GM19468 (cell line): ENCODE results near the gene PLXNA4.

ENCODE experiments used
- ATAC-seq: cut with Tn5 transposase; IDR thresholded peaks from one replicate; pipeline ENCODE4 v1.9.1; 2021; ENCODE audit warnings: mild to moderate bottlenecking, moderate library complexity, moderate number of reproducible peaks; ENCODE audit not compliant: unreplicated experiment; ENCODE audit errors: extremely low read depth

PLXNA4 gene

GRCh38 chr7:132514430-132514829 lies 61.8 kb downstream of the PLXNA4 start:
- ATAC-seq: no peak

GRCh38 chr7:132511921-132512320 lies 64.3 kb downstream of the PLXNA4 start:
- ATAC-seq: no peak

DNA sequence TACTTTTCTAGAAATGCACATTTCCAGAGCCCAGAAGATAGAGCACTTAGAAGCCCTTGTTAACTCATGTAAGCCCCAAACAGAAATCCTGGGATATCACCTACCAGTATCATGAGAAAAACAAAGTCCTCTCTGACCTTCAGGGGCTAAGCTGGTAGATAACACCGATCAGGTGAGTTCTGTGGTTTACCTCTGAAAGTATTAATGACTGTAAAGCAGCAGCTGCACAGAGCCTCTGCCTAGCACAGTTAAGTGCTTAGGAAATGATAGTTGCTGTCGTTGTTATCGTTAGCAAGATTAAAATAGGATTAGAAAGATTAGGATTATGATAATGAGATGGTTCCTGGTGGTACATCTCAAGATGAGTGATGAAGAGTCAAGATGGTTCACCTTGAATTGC lies 64.9 kb downstream of the PLXNA4 start:
- ATAC-seq: no peak

- no peak for ATAC-seq
These were observed 66.6 kb downstream of the PLXNA4 start for GRCh38 chr7:132509643-132510042.

GRCh38 chr7:132508724-132509353 lies 67.4 kb downstream of the PLXNA4 start:
- ATAC-seq: no peak

DNA sequence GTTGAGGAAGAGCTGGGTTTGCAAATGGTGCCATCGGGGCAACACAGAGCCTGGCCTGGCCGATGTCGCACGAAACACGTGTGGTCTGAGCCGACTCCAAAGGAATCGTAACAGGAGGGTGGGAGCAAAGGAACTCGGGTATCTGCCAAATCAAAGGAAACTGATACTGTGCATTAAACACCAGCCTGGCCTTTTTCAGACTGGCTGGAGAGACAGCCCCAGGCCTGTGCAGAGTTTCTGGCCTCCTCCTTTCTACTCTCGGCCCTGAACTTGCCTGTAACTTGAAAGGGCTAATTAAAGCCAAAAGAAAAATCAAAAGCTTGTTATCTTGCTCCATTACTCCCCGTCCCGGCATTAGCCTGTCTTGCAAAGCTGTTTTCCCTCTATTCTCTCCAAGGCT lies 71.4 kb downstream of the PLXNA4 start:
- ATAC-seq: no peak

DNA sequence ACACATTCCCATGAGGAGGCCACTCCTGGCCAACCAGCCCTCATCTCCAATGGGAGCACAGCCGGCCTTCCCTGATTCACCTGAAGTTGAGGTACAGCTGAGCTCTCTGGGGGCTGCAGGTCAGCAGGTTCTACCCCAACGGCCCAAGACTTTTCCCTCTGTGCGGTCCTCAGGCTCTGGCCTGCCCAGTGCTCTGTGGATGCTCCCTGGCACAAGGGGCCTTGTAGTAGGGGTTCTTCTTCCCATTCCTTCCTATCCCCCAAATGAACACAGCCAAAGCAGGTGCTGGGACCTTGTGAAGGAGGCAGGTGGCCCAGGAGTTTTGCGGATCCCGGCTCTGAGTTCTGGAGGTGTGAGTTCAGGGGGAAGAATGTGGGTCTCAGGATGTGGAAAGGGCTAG lies 72.2 kb downstream of the PLXNA4 start:
- ATAC-seq: no peak

DNA sequence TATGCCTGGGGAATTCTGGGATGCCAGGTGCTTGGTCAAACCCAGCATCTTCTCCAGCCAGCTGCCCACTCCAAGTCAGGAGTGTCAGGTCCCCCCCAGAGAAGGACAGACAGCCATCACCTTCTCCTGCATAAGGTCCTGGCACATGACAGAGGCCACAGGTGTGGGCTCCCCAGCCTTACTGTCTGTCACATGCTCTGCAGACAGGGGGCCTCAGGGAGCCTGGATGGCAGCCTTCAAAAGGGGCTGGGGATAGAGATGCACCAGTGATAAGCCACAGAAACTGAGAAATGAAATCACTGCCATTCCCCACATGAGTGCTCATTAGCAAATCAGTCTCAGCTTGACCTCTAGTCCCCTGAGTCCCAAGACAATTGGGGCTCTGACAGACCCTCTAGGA lies 72.9 kb downstream of the PLXNA4 start:
- no peak for ATAC-seq

DNA sequence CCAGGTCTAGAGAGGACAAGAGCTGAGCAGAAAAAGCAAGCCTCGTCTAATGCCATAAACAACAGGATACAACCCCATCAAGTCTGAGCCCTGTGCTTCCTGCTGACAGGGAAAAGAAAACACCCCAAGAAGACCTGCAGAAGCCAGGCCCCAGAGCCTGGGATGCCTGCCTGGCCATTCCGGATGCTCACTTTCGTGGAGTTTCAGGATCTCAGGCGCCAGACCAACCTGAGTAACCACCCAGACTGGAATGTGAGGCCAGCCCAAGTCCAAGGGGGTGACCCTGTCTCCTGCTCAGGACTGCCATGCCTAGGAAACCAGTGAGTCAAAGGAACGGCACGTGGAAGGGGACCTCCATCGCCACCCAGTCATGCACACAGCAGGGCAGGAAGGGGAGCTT lies 74.3 kb downstream of the PLXNA4 start:
- ATAC-seq: no peak

DNA sequence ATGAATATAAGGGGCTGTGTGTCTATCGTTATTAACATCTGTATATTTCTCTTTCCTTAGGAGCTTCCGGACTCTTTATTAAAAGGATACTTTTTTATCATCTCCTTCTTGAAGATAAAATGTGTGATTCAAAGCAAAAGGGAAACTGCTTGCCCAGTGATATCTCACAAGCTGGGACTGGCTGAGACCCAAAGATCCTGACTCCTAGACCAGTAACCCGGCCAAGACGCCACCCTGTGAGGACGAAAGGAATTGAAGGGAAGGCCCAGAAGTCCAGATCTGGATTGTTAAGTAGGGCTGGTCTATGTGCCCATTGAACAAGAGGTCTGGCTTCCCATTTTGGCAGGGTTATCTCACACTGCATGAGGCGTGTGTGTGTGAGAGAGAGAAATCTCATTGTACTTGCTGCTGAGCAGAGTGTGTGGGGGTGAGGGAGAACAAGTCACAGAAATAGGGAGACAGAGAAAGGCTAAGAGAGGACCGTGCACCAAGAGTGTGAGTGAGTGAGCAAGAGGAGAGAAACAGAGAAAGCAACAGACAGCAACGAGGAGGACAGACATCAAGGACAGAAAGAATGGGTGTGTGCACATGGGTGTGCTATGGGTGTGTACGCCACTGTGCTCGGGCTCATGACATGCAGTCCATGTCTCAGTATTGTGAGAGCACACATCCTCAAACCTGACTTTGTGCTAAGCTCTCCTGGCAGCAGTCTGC lies 75.4 kb downstream of the PLXNA4 start:
- no peak for ATAC-seq

- no peak for ATAC-seq
These were observed 76.8 kb downstream of the PLXNA4 start for GRCh38 chr7:132499487-132499886.

GRCh38 chr7:132499065-132499464 lies 77.2 kb downstream of the PLXNA4 start:
- ATAC-seq: no peak

DNA sequence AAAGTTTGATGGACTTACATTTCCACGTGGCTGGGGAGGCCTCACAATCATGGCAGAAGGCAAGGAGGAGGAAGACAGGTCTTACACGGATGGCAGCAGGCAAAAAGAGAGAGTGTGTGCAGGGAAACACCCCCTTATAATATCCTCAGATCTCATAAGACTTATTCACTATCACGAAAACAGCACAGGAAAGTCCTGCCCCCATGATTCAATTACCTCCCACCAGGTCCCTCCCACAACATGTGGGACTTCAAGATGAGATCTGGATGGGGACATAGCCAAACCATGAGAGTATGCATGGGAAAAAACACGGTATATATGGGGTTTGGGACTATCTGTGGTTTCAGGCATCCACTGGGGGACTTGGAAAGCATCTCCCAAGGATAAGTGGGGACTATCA lies 78.0 kb downstream of the PLXNA4 start:
- ATAC-seq: no peak

GRCh38 chr7:132497098-132497497 lies 79.2 kb downstream of the PLXNA4 start:
- no peak for ATAC-seq

DNA sequence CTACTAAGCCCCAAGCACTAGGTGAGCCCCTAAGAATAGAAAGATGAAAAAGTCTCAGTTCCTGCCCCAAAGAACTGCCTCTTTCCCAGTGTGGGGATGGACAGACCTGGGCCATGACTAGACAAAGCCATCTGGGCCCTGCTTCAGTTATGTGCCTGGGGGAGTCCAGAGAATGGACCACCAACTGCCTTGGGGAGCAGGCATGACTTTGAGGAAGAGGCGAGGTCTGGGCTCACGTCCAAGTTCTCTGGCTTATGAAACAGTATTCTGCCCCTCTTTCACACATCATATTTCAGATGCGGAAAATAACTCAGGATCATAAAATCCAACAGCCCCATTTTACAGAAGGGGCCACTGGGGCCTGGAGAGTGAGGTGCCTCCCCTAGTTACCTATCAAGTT lies 80.3 kb downstream of the PLXNA4 start:
- no peak for ATAC-seq

- no peak for ATAC-seq
These were observed 81.8 kb downstream of the PLXNA4 start for GRCh38 chr7:132494474-132494873.

- no peak for ATAC-seq
These were observed 83.3 kb downstream of the PLXNA4 start for GRCh38 chr7:132492823-132493445.

GRCh38 chr7:132491391-132491945 lies 84.8 kb downstream of the PLXNA4 start:
- ATAC-seq: no peak

DNA sequence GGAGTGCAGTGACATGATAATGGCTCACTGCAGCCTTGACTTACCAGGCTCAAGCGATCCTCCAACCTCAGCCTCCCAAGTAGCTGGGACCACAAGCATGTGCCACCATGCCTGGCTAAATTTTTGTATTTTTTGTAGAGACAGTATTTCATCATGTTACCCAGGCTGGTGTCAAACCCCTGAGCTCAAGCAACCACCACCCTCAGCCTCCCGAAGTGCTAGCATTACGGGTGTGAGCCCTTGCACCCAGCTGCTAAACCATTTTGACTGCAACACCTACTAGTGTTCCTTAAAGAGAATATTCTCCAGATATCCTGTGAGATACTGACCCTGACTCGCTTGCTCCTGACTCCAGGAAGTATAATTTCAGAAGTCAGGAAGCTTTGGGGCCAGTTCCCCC lies 85.8 kb downstream of the PLXNA4 start:
- ATAC-seq: no peak

GRCh38 chr7:132489776-132490237 lies 86.5 kb downstream of the PLXNA4 start:
- no peak for ATAC-seq

GRCh38 chr7:132488634-132489302 lies 87.5 kb downstream of the PLXNA4 start:
- ATAC-seq: no peak
